NCI-H510A treated with DMSO at 0.1 percent for 48 hours (cell line): ENCODE data around the gene CLEC1A.

Experiments used
- DNase-seq: peaks from one replicate; lab custom pipeline; 2025; lab: John Stamatoyannopoulos, UW

Gene CLEC1A

DNA sequence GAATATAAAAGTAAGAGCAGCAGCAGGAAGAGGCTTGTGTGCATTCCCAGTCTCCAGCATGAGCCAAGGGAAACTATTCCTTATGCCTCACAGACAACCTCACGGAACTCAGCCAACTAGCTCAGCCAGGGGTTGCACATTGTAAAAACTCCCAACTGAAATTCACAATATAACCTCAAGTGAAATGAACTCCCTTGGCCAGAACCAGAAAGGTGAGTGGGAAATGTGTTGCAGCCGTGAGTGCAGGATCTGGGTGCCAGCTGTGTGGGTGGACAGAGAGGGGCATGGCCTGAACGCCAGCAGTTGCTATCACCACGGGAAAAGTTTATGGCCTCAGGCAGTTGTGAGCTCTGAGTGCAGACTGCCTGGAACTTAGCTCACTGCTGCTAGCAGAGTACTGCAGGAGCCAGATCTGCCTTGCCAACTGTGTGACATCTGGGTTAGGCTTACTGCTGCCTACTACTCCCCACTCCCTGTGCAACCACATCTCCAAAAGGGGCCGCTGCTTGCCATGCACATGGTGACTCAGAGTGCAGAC, 2.3 kb upstream of the CLEC1A start:
- no peak for DNase-seq

GRCh38 chr12:10097521-10097920, 1.3 kb downstream of the CLEC1A start:
- DNase-seq: no peak

- no peak for DNase-seq
These were observed 2.8 kb downstream of the CLEC1A start for GRCh38 chr12:10095971-10096370.

- DNase-seq: no peak
These were observed 4.0 kb downstream of the CLEC1A start for GRCh38 chr12:10094646-10095395.

- DNase-seq: no peak
These were observed 9.6 kb downstream of the CLEC1A start for GRCh38 chr12:10088955-10089900.

DNA sequence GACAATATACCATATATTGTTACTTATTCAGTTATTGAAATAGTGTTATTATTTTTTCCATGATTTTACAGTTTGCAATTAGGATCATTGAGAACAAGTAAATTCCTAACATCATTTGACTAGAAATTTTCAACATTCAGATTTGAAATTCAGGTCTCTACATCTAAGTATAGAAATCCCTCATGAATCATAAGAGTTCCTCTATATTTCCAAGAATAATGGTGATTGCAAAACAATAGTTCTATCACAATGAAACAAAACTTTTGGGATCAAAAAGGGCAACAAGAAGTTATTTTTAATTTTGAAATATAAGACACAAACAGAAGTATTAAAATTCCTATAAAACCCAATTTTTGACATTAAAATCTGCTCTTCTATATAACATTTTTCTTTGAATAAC, 10.8 kb downstream of the CLEC1A start:
- DNase-seq: no peak

DNA sequence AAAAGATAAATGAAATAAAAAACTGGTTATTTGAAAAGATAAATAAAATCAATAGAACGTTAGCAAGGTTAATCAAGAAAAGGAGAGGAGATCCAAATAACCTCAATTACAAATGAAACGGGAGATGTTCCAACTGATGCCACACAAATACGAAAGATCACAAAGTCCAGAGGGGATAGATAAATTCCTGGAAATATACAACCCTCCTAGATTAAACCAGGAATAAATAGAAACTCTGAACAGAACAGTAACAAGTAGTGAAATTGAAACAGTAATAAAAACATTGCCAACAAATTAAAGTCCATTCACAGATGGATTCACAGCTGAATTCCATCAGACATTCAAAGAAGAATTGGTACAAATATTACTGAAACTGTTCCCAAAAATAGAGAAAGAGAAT, 12.4 kb downstream of the CLEC1A start:
- DNase-seq: no peak

DNA sequence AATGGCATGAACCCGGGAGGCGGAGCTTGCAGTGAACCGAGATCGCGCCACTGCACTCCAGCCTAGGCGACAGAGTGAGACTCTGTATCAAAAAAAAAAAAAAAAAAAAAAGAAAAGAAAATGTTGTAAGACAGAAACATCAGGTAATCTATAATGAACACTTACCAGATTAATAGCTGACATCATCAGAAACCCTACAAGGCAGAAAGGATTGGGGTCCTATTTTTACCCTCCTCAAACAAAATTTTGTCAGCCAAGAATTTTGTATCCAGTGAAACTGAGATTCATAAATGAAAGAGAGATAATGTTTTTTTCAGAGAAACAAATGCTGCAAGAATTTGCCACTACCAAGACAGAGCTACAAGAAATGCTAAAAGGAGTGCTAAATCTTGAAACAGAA, 14.1 kb downstream of the CLEC1A start:
- DNase-seq: no peak

- no peak for DNase-seq
These were observed 16.5 kb downstream of the CLEC1A start for GRCh38 chr12:10082117-10082874.

DNA sequence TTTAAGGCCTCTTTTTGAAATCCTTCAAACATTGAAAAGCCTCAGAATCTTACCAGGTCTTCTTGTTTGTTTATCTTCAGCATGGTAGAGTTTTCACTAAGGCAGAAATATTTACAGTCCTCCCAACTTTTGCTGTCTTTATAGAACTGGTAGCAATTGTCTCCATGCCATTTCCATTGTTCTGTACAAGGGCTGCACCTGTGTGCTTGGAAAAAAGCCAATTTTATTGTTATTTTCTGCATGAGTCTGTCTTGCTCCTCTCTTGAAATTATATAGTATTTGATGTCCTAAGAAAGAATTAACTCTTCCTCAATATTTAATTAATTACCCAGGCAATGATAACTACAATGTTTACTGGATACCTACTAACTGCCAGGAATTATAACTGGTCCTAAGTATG, 23.3 kb downstream of the CLEC1A start:
- no peak for DNase-seq

- no peak for DNase-seq
These were observed 25.5 kb downstream of the CLEC1A start for GRCh38 chr12:10073261-10073660.

DNA sequence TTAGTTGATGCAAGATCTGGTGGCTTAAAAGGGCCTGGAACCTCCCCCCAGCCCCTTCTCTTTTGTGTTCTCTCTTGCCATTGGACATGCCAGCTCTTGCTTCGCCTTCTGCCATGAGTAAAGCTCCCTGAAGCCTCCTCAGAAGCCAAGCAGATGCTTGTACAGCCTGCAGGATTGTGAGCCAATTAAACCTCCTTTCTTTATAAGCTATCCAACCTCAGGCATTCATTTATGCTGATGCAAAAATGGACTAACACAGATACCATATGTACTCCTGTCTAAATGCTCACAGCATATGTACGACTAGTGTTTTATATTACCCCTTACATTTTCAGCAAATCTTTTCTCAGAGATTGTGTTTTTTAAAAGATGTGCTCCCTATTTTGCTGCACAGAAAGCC, 26.7 kb downstream of the CLEC1A start:
- no peak for DNase-seq

DNA sequence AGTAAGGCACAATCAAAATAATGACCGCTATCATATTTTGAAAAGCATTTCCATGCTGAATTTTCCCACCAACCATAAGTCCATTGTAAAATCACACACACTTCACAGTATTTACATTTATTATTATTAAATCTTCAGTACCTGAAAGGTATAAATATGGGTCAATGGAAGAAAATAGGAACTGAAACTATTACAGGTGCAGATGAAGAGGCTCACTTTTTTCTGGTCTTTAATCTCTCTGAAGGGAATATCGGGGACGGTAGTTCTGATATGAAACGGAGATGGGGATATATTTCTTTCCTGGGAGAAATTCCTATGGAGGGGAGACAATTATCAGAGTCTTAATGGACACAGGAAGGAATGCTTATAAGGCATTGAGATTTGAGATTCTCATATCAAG, 28.4 kb downstream of the CLEC1A start:
- DNase-seq: no peak

- no peak for DNase-seq
These were observed 28.8 kb downstream of the CLEC1A start for GRCh38 chr12:10069976-10070375.

DNA sequence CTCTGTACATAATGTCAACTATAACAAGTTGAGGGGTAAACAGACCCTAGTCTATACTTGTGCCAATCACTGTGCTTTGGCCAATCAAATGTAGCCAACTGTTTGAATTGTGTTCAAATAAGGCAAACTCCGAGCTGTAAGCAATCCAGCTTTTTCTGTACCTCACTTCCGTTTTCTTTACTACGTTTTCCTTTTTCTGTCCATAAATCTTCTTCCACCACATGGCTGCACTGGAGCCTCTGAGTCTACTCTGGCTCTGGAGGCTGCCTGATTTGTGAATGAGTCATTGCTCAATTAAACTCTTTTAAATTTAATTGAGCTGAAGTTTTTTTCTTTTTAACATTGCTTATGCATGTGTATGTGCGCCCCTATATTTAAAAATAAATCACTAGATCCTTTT, 29.7 kb downstream of the CLEC1A start:
- no peak for DNase-seq

- no peak for DNase-seq
These were observed 30.1 kb downstream of the CLEC1A start for GRCh38 chr12:10068644-10069043.

GRCh38 chr12:10067942-10068341, 30.8 kb downstream of the CLEC1A start:
- no peak for DNase-seq

GRCh38 chr12:10067264-10067663, 31.5 kb downstream of the CLEC1A start:
- DNase-seq: no peak

DNA sequence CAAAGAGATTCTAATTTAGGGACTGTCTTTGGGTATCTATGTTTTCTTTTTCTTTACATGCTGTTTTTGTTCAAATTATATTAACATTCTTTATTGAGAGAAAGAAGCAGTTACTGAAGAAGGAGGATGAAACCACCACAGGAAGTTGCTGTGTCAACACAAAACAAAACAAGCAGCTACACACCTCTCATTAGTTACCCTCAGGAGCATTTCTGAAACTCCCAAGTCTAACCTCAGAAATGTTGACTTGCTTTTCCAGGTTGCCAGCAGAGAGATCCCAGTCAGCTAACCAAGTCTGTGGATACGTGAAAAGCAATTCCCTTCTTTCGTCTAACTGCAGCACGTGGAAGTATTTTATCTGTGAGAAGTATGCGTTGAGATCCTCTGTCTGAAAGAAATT, 33.5 kb downstream of the CLEC1A start:
- DNase-seq: no peak

DNA sequence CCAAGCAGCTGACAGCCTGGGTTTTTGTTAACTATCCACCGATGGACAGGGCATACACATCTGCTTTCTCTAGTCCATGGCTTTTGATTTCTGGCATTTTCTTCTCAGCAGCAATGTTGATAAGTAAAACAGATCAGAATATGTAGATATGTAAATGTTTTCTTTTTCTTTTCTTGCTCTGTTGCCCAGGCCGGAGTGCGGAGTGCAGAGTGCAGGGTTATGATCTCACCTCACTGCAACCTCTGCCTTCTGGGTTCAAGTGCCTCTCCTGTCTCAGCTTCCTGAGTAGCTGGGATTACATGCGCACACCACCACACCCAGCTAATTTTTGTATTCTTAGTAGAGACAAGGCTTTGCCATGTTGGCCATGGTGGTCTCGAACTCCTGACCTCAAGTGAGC, 40.4 kb downstream of the CLEC1A start:
- DNase-seq: no peak

- DNase-seq: no peak
These were observed 46.4 kb downstream of the CLEC1A start for GRCh38 chr12:10052193-10052913.

- no peak for DNase-seq
These were observed 50.3 kb downstream of the CLEC1A start for GRCh38 chr12:10048526-10048925.
